Measurements from ENCODE around the gene PPM1H.
"Not testable (repeated sequence)": the region's sequence is repeated elsewhere in the genome, so short reads cannot be mapped to it uniquely, and the experiment has no call there.

The PPM1H gene

DNA sequence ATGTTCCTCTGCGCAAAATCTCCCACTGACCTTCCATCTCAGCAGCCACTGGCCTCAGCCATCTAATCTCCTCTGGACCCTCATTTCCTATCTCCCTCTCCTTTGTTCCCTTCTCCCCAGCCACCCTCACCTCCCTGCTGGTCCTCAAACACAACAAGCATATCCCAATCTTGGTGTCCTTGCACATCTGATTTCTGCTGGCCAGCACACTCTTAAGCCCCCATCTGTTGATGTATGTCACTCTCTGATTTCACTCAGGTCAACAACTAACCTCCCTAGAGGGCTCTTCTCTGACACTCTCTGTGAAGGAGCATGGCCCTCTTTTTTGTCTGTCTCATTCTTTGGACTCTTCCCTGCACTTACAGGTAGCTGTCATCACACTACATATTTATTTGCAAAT lies 25.6 kb downstream of the PPM1H start:
- DNase-seq (ENCODE audit: low spot score): no peak

DNA sequence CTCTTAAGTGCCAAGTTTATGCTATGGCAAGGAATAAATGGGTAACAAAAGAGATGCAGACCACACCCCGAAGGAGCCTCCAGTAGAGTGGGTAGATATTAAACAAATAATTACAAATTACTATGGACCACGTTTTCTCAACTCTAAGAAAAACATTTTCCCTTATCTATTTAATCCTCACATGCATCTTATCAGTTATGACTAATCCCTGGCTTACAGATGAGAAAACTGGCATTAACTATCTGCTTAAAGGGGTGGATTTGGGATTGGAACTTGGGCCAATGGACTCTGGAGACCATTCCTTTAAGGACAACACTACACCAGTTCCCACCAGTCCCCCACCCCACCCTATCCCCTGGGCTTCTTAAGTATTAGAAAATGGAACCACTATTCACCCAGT lies 26.3 kb downstream of the PPM1H start:
- DNase-seq (ENCODE audit: low spot score): no peak

DNA sequence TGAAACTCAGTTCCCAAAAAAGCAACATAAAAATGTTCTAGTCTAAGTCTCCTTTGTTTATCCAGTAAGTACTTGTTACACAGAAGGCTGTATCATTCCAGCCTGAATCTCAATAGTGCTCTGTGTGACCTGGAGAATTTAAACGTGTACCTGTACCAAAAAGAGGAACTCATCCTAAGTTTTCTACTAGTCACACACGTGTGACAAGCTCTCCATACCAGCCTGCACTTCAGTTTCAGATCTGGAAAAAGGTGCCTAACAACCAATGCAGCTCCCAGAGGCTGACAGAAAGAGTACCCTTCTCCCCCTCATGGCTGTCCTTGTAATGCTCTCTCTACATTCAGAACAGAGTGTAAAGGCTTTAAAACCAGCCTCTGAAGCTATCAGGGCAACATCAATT lies 27.4 kb downstream of the PPM1H start:
- DNase-seq (ENCODE audit: low spot score): no peak

DNA sequence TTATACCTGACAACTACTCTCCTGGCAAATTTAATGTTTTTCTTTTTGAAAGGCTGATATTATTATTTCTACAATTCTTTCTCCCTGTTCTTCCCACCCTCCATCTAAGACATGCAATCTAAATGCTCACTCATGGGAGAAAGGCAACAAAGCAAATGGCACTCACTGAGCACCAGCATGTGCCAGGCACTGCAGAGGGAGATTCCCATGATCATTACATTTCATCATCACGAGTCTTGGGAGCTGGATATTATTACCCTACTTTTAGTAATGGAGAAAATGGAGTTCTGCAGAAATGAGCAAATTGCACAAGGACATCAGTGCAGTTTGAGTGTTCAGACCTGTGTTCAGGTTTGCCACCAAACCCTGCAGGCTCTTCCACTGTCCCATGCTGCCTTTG lies 27.9 kb downstream of the PPM1H start:
- DNase-seq (ENCODE audit: low spot score): no peak

DNA sequence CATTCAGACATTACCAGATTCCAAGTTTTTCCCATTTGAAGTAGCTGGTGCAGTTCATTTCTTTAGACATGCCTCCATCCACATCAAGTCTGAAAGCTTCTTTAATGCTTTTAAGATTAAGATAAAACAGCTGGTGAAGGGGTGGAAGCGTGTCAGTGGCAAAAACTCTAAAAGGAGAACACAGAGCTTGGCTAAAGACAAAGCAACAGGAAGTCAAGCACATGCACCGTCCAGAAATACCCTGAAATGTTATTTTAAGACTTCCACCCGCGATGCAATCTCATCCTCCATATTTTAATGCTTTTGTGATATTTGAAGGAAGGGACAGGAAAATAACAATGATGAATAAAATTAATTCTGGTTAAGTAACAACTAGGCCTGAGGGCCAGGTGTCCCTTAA lies 31.8 kb downstream of the PPM1H start:
- DNase-seq (ENCODE audit: low spot score): no peak

DNA sequence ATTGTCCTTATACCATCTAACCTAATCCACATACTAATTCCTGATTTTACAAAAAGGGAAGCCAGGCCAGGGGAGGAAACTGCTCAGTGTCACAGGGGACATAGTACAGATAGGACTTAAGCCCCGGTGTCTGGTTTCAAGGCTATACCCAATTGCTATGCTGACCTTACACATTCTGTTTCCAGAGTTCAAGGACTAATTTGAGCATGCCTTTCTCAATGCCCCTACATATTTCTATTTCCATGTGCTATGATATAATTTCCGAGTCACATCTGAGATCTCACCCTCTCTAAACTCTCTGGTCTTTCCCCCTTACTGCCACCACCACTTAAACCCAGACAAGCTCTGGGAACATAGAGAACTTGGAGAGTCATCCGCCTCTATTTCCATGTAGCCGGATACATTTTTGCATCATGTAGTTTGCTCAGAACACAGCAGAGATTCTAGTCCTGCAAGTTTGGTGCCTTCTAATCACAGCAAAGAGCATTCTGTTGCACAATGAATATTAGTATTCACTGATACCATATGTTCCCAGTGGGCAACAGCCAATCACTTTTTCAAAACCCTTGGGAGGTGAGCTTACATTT lies 34.2 kb downstream of the PPM1H start:
- DNase-seq (ENCODE audit: low spot score): no peak

DNA sequence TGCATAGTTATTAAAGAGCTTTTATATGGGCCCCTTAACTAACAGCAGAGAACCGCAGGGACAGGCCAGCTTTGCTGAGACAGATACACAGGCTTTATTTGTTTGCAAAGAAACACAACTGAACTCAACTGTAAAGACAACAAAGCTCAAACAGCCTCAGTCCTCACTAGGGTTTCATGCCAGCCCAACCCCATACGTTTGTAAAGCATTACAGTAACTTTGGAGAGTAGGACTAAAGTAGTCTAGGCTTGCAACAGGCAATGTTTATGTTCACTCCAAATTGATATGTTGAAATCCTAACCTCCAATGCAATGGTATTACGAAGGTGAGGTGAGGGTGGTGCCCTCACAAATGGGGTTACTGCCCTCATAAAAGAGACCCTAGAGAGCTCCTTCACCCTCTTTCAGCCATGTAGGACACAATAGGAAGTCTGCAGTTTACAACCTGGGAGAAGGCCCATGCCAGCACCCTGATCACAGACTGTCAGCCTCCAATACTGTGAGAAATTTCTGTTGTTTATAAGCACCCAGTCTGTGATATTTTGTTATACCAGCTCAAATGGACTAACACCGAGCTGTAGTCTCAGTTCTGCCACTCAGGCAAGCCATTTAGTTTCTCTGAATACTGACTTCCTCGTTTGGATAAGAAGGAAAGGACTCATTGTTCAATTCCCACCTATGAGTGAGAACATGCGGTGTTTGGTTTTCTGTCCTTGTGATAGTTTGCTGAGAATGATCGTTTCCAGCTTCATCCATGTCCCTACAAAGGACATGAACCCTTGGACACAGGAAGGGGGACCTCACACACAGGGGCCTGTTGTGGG lies 35.2 kb downstream of the PPM1H start:
- DNase-seq (ENCODE audit: low spot score): no peak

DNA sequence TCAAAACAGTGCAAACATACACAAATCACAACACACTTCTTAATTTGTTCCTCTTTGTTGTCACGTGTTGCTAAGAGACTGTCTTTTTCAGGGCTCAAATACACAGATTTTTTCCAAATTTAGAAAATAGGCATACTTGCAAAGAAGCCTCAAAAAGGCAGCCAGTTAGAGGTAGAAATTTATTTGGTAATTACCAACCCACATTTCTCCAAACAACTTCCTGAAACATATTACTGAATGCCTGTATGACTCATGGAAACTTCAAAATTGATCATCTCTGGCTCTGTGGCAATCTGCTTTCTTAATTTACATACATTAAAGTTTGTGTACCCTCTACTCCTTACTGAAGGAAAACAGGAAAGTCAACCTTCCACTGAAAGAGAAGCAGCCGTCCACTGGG lies 36.4 kb downstream of the PPM1H start:
- DNase-seq (ENCODE audit: low spot score): no peak

DNA sequence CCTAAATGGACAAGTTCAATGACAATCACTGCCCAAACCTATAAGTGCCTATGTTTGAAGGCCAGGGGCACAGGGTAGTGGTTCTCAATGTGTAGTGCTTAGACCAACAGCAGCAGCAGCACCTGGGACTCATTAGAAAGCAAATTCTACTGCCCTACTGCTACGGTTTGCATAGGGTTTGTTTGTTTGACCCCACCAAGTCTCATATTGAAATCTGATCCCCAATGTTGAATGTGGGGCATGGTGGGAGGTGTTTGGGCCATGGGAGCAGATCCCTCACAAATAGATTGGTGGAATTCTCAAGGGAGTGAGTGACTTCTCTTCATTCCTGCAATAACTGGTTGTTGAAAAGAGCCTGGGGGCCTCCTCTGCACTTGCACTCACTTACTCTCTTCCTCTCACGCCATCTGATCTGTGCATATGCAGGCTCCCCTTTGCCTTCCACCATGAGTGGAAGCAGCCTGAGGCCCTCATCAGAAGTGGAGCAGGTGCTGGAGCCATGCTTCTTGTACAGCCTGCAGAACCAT lies 39.5 kb downstream of the PPM1H start:
- no peak for DNase-seq (ENCODE audit: low spot score)

DNA sequence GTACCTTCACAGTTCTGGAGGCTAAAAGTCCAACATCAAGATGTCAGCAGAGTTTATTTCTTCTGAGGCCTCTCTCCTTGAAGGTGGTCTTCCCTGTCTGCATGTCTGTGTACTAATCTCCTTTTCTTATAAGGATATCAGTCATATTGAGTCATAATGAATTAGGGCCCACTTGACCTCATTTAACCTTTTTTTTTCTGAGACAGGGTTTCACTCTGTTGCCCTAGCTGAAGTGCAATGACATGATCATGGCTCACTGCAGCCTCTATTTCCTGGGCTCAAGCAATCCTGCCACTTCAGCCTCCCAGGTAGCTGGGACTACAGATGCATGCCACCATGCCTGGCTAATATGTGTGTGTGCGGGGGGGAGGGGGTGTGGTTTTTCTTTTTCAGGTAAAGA lies 41.7 kb downstream of the PPM1H start:
- no peak for DNase-seq (ENCODE audit: low spot score)

DNA sequence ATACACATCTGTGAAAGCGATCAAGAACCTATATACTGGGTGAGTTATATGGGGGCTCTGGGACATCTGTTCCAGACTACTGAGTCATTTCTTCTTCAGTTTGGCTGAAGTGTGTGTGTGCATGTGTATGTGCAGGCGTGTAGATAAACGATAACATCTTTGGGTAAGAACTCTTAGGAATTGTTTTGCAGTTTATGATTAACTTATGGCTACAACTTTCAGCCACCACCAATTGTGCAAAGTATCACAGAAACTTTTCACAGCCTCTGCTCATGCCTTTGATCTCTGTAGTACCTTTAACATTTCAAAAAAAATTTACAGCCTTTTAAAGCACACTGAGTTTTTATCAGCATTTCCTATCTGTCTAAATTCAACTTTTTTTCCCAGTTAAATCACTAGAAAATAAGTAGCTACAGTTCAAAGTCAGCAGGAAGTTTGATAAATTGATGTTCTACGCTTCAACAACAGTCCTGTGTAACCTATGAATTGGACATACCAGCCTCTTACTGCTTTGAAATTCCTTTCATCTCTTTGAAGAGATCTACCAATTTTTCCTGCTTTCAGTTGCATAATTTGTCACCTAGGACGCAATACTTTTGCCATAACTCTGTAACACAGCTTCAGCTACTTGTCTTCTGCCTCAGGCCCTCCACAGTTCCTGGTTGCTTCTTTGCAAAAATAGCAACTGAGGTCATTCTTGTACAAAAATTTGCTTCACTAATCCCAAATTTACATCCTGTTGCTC lies 43.0 kb downstream of the PPM1H start:
- DNase-seq (ENCODE audit: low spot score): no peak

DNA sequence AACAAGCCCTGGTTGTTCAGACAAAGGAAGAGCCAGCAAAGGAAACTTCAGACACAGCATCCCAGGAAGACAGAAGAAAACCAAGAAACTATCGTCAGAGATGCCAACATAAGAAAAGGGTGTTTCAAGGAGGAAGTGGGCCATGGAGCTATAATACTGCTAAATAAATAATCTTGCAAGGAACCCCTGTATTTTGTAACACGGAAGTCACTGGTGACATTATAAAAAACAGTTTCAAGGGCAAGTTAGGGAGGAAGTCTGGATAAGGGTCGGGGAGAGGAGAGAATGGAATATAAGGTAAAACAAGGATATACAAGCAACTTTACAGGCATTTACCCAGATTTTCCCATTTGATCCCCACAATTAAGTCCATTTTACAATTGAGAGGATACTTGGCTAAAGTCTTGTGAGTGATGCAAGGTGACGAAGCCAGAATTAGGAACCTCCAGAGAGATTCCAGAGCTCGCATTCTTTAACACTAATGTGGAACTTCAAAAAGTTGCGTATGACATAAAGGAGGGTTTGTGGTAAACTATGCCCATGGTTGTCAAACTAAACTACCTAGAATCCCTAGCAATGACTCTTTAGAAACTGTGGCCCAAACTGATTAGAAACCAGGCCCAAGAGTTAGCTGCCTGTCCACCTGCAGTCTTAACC lies 46.4 kb downstream of the PPM1H start:
- no peak for DNase-seq (ENCODE audit: low spot score)

DNA sequence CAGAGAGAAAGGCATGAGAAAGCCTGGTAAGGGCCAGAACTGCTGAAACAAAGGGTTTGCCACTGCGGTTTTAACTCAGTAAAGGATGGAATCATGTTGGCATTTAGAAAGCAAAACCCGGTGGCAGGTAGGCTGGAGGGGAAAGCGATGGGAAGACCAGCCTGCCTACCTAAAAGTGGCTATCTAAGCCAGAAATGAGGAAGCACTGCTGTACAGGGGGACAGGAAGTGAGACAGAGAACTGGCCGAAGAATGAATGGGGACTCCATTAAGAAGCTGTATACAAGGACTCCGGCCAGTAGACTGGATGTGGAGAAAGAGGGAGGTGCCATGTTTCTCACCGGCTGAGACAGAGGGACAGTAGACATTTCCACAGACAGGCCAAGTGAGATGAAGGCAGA lies 48.2 kb downstream of the PPM1H start:
- DNase-seq (ENCODE audit: low spot score): no peak

DNA sequence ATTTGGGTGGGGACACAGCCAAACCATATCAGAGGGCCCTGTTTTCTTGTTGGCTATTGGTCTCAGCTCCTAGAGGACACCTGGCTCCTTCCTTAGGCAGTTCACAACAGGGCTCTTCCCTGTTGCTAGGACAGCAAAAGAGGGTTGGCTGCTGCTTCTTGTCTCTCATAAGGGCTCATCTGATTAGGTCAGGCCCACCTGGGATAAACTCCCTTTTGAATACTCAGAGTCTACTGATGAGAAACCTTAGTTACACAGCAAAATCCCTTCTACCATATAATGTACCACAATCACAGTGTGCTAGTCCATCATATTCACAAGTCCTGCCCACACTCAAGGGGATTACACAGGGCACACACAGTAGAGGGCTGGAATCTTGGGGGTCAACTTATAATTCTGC lies 49.7 kb downstream of the PPM1H start:
- no peak for DNase-seq (ENCODE audit: low spot score)

DNA sequence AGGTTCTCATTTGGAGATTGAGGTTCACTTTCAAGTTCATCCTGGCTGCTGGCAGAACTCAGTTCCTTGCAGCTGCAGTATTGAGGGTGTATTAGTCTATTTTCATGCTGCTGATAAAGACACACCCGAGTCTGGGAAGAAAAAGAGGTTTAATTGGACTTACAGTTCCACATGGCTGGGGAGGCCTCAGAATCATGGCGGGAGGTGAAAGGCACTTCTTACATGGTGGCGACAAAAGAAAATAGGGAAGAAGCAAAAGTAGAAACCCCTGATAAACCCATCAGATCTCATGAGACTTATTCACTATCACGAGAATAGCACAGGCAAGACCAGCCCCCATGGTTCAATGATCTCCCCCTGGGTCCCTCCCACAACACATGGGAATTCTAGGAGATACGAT lies 50.1 kb downstream of the PPM1H start:
- DNase-seq (ENCODE audit: low spot score): not testable (repeated sequence)

DNA sequence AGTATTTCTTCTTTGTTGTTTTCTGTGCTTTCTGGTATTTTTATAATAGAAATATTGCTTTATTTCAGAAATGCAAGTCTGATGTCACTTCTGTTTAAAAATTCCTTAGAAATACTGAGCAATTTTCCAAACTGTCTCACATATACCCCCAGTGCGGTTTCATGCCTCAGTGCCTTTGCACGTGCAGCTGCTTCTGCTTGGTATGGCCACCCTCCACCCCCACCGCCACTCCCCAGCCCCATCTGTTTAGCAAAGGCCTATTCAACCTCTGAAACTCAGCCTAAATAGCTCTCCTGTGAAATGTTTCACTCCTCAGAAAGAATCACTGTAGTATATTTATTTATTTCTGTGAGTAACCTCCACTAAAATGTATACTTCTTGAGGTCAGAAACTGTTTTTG lies 52.3 kb downstream of the PPM1H start:
- DNase-seq (ENCODE audit: low spot score): no peak

DNA sequence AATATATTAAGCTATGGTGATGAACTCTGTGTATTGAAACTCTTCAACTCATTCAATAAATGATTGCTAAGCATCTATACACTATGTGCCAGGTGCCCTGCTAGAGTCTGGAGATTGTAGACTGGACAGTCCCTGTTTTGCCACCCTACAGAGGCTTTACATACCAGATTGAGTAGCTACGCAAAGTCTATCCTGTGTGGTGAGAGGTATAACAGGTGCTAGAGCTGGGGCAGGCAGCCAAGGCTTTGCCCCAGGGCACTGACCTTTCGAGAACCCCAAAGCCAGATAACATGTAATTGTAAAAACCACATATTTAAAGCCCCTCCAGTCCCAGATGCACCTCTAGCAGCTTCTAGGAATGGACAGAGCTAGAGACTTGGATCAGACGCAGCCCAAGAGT lies 52.8 kb downstream of the PPM1H start:
- DNase-seq (ENCODE audit: low spot score): no peak

DNA sequence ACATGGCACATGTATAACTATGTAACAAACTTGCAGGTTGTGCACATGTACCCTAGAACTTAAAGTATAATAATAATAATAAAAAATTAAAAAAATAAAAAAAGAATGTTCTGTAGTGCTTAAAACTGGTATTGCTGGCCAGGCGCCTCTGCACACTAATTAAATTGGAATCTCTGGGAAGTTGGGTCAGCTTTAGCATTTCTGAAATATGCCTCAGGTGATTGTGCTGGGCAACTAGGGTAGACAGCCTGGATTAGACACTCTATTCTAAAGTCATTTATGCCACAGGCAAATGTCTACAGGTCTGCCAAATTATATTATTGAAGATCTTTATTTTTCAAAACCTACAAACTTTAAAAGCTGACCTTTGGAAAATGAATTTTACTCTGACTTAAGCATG lies 55.3 kb downstream of the PPM1H start:
- no peak for DNase-seq (ENCODE audit: low spot score)

DNA sequence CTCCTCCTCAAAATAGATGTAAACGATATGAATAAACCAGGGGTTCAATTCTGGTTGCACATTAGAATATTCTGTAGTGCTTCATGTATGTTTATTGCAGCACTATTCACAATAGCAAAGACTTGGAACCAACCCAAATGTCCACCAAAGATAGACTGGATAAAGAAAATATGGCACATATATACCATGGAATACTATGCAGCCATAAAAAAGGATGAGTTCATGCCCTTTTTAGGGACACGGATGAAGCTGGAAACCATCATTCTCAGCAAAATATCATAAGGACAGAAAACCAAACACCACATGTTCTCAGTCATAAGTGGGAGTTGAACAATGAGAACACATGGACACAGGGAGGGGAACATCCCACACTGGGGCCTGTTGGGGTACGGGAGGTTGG lies 55.7 kb downstream of the PPM1H start:
- DNase-seq (ENCODE audit: low spot score): not testable (repeated sequence)

DNA sequence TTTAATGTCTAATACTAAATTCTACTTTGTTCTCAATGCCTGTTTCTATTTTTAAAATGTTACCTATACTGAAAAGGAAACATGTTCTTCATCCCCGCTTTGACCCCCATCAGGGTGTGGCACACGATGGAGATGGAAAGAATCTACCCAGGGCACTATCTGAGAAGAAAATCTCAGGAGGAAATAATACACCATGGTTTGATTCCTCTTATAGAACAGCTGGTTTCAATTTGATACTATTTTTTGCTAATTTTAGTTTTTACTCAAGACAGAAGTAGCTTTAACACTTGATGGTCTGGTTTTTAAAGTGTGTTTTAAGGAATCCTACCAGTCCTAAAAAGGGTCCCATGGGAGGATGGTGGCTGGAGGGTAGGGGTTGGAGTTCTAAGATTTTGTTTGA lies 56.7 kb downstream of the PPM1H start:
- DNase-seq (ENCODE audit: low spot score): no peak

DNA sequence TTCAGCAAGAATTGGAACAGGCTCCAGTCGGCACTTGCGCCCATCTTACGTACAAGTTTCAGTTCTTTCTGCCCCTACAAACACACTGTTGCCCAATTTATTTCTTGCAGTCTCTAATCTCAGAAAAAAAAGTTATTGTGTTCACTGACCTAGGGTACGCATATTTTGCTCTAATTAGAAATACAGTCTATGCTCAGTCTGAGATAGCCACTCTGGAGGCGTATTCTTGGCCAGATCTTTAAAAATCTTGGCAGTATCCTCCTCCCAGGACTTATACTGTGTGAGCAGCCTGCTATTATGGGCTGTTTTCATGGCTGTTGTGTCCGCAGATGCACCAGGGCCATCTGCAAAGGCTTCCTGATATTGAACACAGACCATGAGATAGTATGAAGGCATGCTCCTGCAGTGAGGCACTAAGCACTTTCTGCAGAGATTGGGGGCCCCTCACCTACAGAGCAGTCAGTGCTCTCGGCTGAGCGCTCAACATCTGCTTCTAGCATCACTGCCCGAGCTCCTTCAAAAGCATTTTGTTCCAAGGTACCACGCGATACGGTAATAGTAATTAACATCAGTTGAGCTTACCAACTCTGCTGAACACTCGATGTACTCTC lies 57.9 kb downstream of the PPM1H start:
- no peak for DNase-seq (ENCODE audit: low spot score)

DNA sequence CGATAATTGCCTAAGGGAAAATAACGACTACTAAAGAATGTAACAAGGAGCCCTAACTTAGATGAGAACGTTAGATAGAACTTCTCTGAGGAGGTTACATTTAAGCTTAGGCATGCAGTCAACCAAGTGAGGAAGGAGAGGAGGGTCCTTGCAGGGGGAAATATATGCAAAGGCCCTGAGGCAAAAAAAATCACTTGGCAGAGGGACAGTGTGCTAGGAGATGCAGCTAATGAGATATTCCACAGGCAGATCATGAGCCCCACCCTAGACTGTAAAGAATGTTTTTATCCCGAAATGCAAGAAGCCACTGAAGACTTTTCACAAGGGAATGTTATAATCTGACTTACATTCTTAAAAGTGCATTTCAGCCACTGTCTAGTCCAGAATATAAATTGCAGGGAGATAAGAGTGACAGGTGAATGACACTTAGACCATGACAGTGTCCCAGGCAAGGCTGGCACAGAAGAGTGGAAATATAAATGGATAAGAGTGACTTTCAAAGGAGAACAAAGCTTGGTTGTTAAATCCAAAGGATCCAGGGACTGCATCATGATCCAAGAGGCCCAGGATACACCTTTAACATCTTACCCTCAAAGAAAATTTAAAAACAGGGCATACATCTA lies 61.0 kb downstream of the PPM1H start:
- DNase-seq (ENCODE audit: low spot score): no peak

Measured in COLO829 (cell line).